Liver (tissue), 9 donors: ENCODE measurements around the gene LRMDA. TPM values are rescaled to one million over a fixed set of nuclear protein-coding genes. Genes with fewer than 3 reads are reported as not detected.
A peak's percentile ranks its signal among the peaks of the same experiment; 100 is the strongest.

Experiments
- DNase-seq: peaks from one replicate; pipeline ENCODE4 v3.0.0-alpha.2; 2017; ENCODE audit warnings: low spot score
- H3K27ac ChIP-seq, 2 donors: one replicate each; pipeline ENCODE4 v1.7.0; 2013; ENCODE audit warnings: inconsistent platforms in 2 of 2, low read length in 2 of 2, control low read depth in 1 of 2, low read depth in 1 of 2, mild to moderate bottlenecking in 1 of 2
- H3K27me3 ChIP-seq, 4 donors: one replicate each; pipeline versions ENCODE4 v1.6.1 to v1.7.0; 2013; ENCODE audit warnings: low read length in 3 of 4, inconsistent platforms in 1 of 4, mild to moderate bottlenecking in 1 of 4, moderate library complexity in 1 of 4; ENCODE audit not compliant: control insufficient read depth in 4 of 4, insufficient read depth in 4 of 4
- H3K36me3 ChIP-seq, 4 donors: one replicate each; pipeline versions ENCODE4 v1.6.1 to v1.7.0; 2013; ENCODE audit warnings: low read length in 3 of 4, mild to moderate bottlenecking in 3 of 4, low read depth in 1 of 4, moderate library complexity in 1 of 4; ENCODE audit not compliant: control insufficient read depth in 4 of 4, insufficient read depth in 3 of 4
- H3K4me1 ChIP-seq, 4 donors: one replicate each; pipeline versions ENCODE4 v1.6.1 to v1.7.0; 2013; ENCODE audit warnings: low read length in 3 of 4, mild to moderate bottlenecking in 3 of 4, moderate library complexity in 1 of 4; ENCODE audit not compliant: control insufficient read depth in 4 of 4, insufficient read depth in 4 of 4
- H3K4me3 ChIP-seq, 3 donors: one replicate each; pipeline versions ENCODE4 v1.6.1 to v1.7.0; 2013; ENCODE audit warnings: low read length in 3 of 3, control low read depth in 1 of 3, low read depth in 1 of 3, mild to moderate bottlenecking in 1 of 3
- H3K9ac ChIP-seq, 2 donors: one replicate each; pipeline ENCODE4 v1.7.0; 2013; ENCODE audit warnings: low read length in 2 of 2, mild to moderate bottlenecking in 2 of 2, moderate library complexity in 2 of 2, control low read depth in 1 of 2, low read depth in 1 of 2
- H3K9me3 ChIP-seq, 4 donors: one replicate each; pipeline versions ENCODE4 v1.6.1 to v1.7.0; 2013; ENCODE audit warnings: low read length in 3 of 4; ENCODE audit not compliant: control insufficient read depth in 4 of 4
- ATF3 ChIP-seq: IDR thresholded peaks from 2 replicates; pipeline ENCODE4 v1.6.1; 2016; ENCODE audit warnings: antibody characterized with exemption
- CTCF ChIP-seq: fragments of 150-350 bp; IDR thresholded peaks from 2 replicates; pipeline ENCODE4 v1.5.1; 2017; ENCODE audit warnings: improper control_type of control experiment, low read depth, low read length; ENCODE audit not compliant: missing input control
- EGR1 ChIP-seq, 2 donors: IDR thresholded peaks; 2 replicates each; pipeline ENCODE4 v1.6.1; 2016 to 2018; ENCODE audit warnings: antibody characterized with exemption in 2 of 2, low read depth in 2 of 2
- FOXA1 ChIP-seq: IDR thresholded peaks from 2 replicates; pipeline ENCODE4 v1.6.1; 2016; ENCODE audit warnings: antibody characterized with exemption
- FOXA2 ChIP-seq: IDR thresholded peaks from 2 replicates; pipeline ENCODE4 v1.6.1; 2016; ENCODE audit warnings: antibody characterized with exemption
- GABPA ChIP-seq, 2 donors: IDR thresholded peaks in 1 of 2; conservative IDR thresholded peaks in 1 of 2; 2 replicates each; pipeline ENCODE4 v1.6.1; 2016; ENCODE audit warnings: antibody characterized with exemption in 2 of 2, mild to moderate bottlenecking in 1 of 2, moderate library complexity in 1 of 2
- HNF4A ChIP-seq, 2 donors: conservative IDR thresholded peaks; 2 replicates each; pipeline ENCODE4 v1.6.1; 2016; ENCODE audit warnings: antibody characterized with exemption in 2 of 2, mild to moderate bottlenecking in 2 of 2
- HNF4G ChIP-seq: IDR thresholded peaks from 2 replicates; pipeline ENCODE4 v1.6.1; 2016; ENCODE audit warnings: antibody characterized with exemption
- JUND ChIP-seq, 2 donors: IDR thresholded peaks; 2 replicates each; pipeline ENCODE4 v1.6.1; 2016; ENCODE audit warnings: antibody characterized with exemption in 2 of 2
- MAX ChIP-seq: IDR thresholded peaks from 2 replicates; pipeline ENCODE4 v1.6.1; 2016; ENCODE audit warnings: antibody characterized with exemption
- NR2F2 ChIP-seq: IDR thresholded peaks from 2 replicates; pipeline ENCODE4 v1.6.1; 2016; ENCODE audit warnings: antibody characterized with exemption
- RAD21 ChIP-seq, 2 donors: IDR thresholded peaks; 2 replicates each; pipeline ENCODE4 v1.6.1; 2016; ENCODE audit warnings: antibody characterized with exemption in 2 of 2, mild to moderate bottlenecking in 2 of 2
- REST ChIP-seq: IDR thresholded peaks from 2 replicates; pipeline ENCODE4 v1.6.1; 2016; ENCODE audit warnings: antibody characterized with exemption, mild to moderate bottlenecking
- RXRA ChIP-seq, 2 donors: IDR thresholded peaks; 2 replicates each; pipeline ENCODE4 v1.6.1; 2017 to 2018; ENCODE audit warnings: antibody characterized with exemption in 2 of 2, mild to moderate bottlenecking in 1 of 2
- SP1 ChIP-seq: IDR thresholded peaks from 2 replicates; pipeline ENCODE4 v1.6.1; 2018; ENCODE audit warnings: antibody characterized with exemption, mild to moderate bottlenecking
- TAF1 ChIP-seq: conservative IDR thresholded peaks from 2 replicates; pipeline ENCODE4 v1.6.1; 2016; ENCODE audit warnings: antibody characterized with exemption, mild to moderate bottlenecking
- YY1 ChIP-seq: IDR thresholded peaks from 2 replicates; pipeline ENCODE4 v1.6.1; 2016; ENCODE audit warnings: antibody characterized with exemption, mild to moderate bottlenecking
- ZBTB33 ChIP-seq: IDR thresholded peaks from 2 replicates; pipeline ENCODE4 v1.6.1; 2016; ENCODE audit warnings: antibody characterized with exemption
- WGBS: extraction: QIAGEN DNeasy Blood & Tissue Kit; methylation state at CpG from one replicate; pipeline ENCODE4 v1.1.7; 2013; 5-methylcytosine and 5-hydroxymethylcytosine counted together
- polyA plus RNA-seq, 2 donors: library from polyadenylated mRNA; stranded (reverse) in 1 of 2; unstranded in 1 of 2; fragments of 200-250 nt in 1 of 2; fragments of >200 nt in 1 of 2; fragmentation: Nextera tagmentation in 1 of 2; extraction: Ambion mirVana in 1 of 2; gene quantifications; one replicate each; pipeline versions ENCODE4 v1.2.1 to v1.2.3, GENCODE V29; 2013 to 2015
- total RNA-seq, 2 donors: library from RNA; depleted of rRNA; stranded (reverse); fragments of >200 nt; gene quantifications; one replicate each; pipeline ENCODE4 v1.2.3, GENCODE V29; 2014
- donor health status: healthy.
- donor health status: healthy.
- donor health status: healthy.
- donor health status: healthy.
- donor health status: healthy.

Gene LRMDA
- total and polyA plus RNA-seq, 4 donors: 7.9 to 15.8 (median 11.3) TPM

- DNase-seq: no peak
- H3K9ac ChIP-seq: no peak overlapping the region
- H3K4me3 ChIP-seq: no peak overlapping the region
- H3K9me3 ChIP-seq: peaks cover 0 to 1% (median under 1%) of the 10 kb centered on the region in 4 donors
- H3K27me3 ChIP-seq: no peaks in the 10 kb centered on the region
- peaks cover 10 to 55% (median 43%) of the 10 kb centered on the region in 4 donors for H3K4me1 ChIP-seq
- peaks cover 0 to 3% (median 2%) of the 10 kb centered on the region in 4 donors for H3K36me3 ChIP-seq
- no peak for TF ChIP-seq CTCF
- no peak for TF ChIP-seq HNF4A (conservative IDR thresholded peaks at IDR 0.05)
- no peak for TF ChIP-seq JUND (IDR thresholded peaks at IDR 0.05)
- TF ChIP-seq ATF3: no peak
- TF ChIP-seq FOXA1: no peak
- no peak for TF ChIP-seq RXRA (IDR thresholded peaks at IDR 0.05)
- no peak for TF ChIP-seq YY1
- TF ChIP-seq MAX: no peak
- no peak for TF ChIP-seq NR2F2
- no peak for TF ChIP-seq FOXA2
- TF ChIP-seq RAD21 (IDR thresholded peaks at IDR 0.05): no peak
- WGBS: 88% methylated on average over 4 of the region's 4 CpGs
- peak overlapping the region; percentile 2 to 37 for H3K27ac ChIP-seq
Observed at GRCh38 chr10:75441196-75441595, 9.8 kb downstream of the LRMDA start.

- H3K4me1 ChIP-seq: peaks cover 10 to 53% (median 43%) of the 10 kb centered on the region in 4 donors
- peak overlapping the region in 1 of 2 donors; percentile 37 for H3K27ac ChIP-seq
- H3K9ac ChIP-seq: no peak overlapping the region
- peak; percentile 87 for TF ChIP-seq SP1
- peak in 1 of 2 donors; percentile 56 for TF ChIP-seq JUND (IDR thresholded peaks at IDR 0.05)
- TF ChIP-seq RXRA (IDR thresholded peaks at IDR 0.05): peak; percentile 81 to 82
- TF ChIP-seq GABPA (IDR thresholded peaks at IDR 0.05 in 1 of 2, conservative IDR thresholded peaks at IDR 0.05 in 1 of 2): no peak
- no peak for TF ChIP-seq CTCF
- peak; percentile 84 for TF ChIP-seq MAX
- TF ChIP-seq EGR1 (IDR thresholded peaks at IDR 0.05; ENCODE audit: low read depth in 2 of 2): no peak
- peak; percentile 39 for TF ChIP-seq FOXA1
- peak; percentile 73 for TF ChIP-seq HNF4G
- peak; percentile 36 to 54 for TF ChIP-seq RAD21 (IDR thresholded peaks at IDR 0.05)
- peak; percentile 47 for TF ChIP-seq ZBTB33
- TF ChIP-seq HNF4A (conservative IDR thresholded peaks at IDR 0.05): peak; percentile 95
- TF ChIP-seq TAF1: no peak
- TF ChIP-seq FOXA2: peak; percentile 70
- no peak for TF ChIP-seq NR2F2
- TF ChIP-seq YY1: peak; percentile 42
- TF ChIP-seq REST: no peak
- no peak for TF ChIP-seq ATF3
- H3K9me3 ChIP-seq: peaks cover 0 to 2% (median under 1%) of the 10 kb centered on the region in 4 donors
- peaks cover 0 to 5% (median 2%) of the 10 kb centered on the region in 4 donors for H3K36me3 ChIP-seq
- H3K27me3 ChIP-seq: no peaks in the 10 kb centered on the region
- no peak for DNase-seq
- no peak overlapping the region for H3K4me3 ChIP-seq
Observed at GRCh38 chr10:75441682-75442081, 10.3 kb downstream of the LRMDA start.
